HCT116 (cell line): ENCODE results near the gene TMPRSS7.

ENCODE experiments used
- CEBPB ChIP-seq: IDR thresholded peaks from 2 replicates; pipeline ENCODE4 v1.6.1; 2012; ENCODE audit warnings: low read depth
- CTCF ChIP-seq, 3 experiments: fragments of 200-600 bp in 1 of 3; sonication (generic) in 1 of 3; IDR thresholded peaks in 2 of 3; conservative IDR thresholded peaks in 1 of 3; 2 replicates each; pipeline ENCODE4 v1.5.1; 2012 to 2017; ENCODE audit warnings: low read depth in 2 of 3, low read length in 2 of 3, antibody characterized with exemption in 1 of 3, borderline replicate concordance in 1 of 3, control low read depth in 1 of 3, mild to moderate bottlenecking in 1 of 3, mixed read lengths in 1 of 3, mixed run types in 1 of 3, moderate library complexity in 1 of 3; ENCODE audit not compliant: insufficient read depth in 1 of 3
- POLR2A ChIP-seq: IDR thresholded peaks from 2 replicates; pipeline ENCODE4 v1.7.0; 2011; ENCODE audit warnings: borderline replicate concordance; ENCODE audit not compliant: insufficient read depth, insufficient read length; ENCODE audit errors: extremely low read depth
- SP1 ChIP-seq: IDR thresholded peaks from 2 replicates; pipeline ENCODE4 v1.6.1; 2012; ENCODE audit warnings: low read depth

- no peak for TF ChIP-seq POLR2A
- no peak for TF ChIP-seq CTCF (IDR thresholded peaks at IDR 0.05 in 2 of 3, conservative IDR thresholded peaks at IDR 0.05 in 1 of 3; ENCODE audit: borderline replicate concordance in 1 of 3, insufficient read depth in 1 of 3, low read depth in 2 of 3, low read length in 2 of 3)
- no peak for TF ChIP-seq CEBPB
- no peak for TF ChIP-seq SP1
These were observed 17.4 kb upstream of the TMPRSS7 start for GRCh38 chr3:112017091-112017490.
